ENCODE data around the gene FKBP1B. TPM values are rescaled to one million over a fixed set of nuclear protein-coding genes. Genes with fewer than 3 reads are reported as not detected.
A peak's percentile ranks its signal among the peaks of the same experiment; 100 is the strongest.
"Not testable (repeated sequence)": the region's sequence is repeated elsewhere in the genome, so short reads cannot be mapped to it uniquely, and the experiment has no call there.

The FKBP1B gene
- 4.1 TPM for total RNA-seq

DNA sequence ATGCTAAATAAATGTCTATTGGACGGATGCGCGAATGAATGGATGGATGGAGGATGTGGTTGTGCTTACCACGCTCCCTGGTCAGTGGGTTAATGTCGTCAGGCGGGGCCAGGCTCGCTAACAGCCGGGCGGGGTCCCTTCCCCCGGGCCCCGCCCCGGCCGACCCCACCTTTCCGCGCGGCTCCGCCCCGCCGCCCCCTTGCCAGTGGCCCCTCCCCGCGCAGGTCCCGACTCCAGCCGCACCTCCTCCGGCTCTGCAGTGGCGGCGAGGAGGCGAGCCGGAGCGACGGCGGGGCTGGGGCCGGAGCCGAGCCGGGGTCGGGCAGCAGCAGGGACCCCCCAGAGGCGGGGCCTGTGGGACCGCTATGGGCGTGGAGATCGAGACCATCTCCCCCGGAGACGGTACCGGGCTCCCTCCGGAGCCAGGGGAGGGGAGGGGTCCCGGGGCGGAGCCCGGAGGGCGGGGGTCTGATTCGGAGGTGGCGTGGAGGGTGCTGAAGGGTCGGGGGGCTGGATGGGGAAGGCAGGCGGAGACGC, at the start of gene FKBP1B:
Gene FKBP1B (plus strand): TSS at position 257 of the 537 bp plus-strand sequence. CDS start 109 bp downstream, at position 366.
- peak; percentile 58 for DNase-seq (ENCODE audit: low spot score)

DNA sequence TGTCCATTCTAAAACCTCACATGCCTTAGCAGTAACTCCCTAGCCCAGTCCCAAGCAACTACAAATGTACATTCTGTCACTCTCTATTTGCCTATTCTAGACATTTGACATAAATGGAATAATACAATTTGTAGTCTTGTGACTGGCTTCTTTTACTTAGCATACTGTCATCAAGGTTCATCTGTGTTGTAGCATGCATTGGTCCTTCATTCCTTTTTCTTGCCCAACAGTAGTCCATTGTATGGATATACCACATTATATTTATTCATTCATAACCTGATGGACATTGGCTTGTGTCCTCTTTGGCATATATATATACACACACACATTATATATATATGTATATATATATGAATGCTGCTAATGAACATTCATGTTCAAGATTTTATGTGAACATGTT, 41.8 kb upstream of the FKBP1B start:
- no peak for DNase-seq (ENCODE audit: low spot score)

DNA sequence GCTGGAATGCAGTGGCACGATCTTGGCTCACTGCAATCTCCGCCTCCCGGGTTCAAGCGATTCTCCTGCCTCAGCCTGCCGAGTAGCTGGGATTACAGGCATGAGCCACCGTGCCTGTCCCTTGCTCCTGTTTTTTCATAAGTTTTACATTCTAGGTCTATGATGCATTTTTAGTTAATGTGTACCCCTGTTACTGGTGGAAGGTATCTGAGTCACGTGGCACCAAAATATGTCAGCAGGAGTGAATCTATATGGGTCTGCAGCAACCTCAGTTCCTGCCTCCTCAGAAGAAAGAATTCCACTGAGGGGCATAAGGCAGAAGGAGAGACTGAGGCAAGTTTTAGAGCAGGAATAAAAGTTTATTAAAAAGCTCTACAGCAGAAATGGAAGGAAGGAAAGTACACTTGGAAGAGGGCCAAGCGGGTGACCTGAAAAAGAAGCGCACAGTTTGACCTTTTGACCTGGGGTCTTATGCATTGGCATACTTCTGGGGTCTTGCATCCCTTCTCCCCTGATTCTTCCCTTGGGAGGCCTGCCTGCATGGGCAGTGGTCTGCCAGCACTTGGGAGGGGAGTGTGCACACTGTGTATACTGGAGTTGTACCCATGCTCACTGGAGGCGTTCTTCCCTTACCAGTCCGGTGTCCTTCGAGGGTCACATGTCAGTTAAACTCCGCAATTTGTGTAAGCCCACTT, 40.7 kb upstream of the FKBP1B start:
- no peak for DNase-seq (ENCODE audit: low spot score)

DNA sequence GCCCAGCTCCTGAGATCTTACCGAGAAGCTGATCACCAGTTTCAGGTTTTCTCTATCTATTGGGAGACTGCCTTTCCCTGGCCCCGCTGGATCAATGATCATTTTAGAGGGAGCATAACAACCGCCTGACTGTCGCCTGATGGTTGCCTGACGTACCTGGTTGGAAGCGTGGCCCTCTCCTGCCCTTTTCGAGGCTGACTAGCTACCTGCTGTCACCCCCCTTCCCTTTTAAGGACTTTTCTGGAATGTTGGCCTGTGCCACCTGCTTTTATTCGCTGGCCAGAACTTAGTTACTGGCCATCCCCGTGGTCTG, 40.2 kb upstream of the FKBP1B start:
- DNase-seq (ENCODE audit: low spot score): no peak

DNA sequence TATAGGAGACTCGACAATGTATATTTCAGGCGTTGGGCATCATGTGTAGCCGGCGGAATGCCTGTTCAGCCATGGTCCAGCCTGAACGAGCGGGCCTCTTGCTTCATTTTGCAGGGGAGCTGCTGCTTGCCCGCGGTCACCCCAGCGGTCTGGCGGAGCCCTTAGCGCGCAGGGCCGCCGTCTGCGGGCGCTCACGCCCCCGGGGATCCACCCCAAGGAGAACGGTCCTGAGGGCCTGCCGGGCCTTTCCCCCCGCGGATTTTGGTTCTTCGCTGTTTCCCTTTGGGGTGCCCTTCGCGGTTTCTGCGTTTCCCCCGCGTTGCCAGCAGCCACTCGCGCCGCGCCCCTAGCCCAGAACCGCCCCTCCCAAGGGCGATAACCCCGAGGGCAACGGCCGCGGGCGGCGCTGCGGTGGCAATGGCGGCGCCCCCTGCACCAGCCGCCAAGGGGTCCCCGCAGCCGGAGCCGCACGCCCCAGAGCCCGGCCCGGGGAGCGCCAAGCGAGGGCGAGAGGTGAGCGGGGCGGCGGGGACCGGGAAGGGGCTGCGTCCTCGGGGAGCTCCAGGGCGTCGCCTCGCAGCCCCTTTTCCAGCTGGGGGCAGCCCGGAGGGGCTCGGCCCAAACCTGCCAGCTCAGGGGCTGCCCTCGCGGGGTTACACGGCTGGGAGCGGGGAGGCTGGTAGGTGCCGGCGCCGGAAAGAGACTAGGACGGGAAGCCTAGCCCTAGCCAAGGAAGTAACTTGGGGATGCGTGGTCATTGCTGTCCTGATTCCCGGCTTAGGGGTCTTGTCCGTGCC, 39.7 kb upstream of the FKBP1B start, which contains the start of gene MFSD2B:
Gene MFSD2B (plus strand): TSS at position 406 of the 797 bp plus-strand sequence. CDS start 12 bp downstream, at position 418.
- DNase-seq (ENCODE audit: low spot score): no peak

DNA sequence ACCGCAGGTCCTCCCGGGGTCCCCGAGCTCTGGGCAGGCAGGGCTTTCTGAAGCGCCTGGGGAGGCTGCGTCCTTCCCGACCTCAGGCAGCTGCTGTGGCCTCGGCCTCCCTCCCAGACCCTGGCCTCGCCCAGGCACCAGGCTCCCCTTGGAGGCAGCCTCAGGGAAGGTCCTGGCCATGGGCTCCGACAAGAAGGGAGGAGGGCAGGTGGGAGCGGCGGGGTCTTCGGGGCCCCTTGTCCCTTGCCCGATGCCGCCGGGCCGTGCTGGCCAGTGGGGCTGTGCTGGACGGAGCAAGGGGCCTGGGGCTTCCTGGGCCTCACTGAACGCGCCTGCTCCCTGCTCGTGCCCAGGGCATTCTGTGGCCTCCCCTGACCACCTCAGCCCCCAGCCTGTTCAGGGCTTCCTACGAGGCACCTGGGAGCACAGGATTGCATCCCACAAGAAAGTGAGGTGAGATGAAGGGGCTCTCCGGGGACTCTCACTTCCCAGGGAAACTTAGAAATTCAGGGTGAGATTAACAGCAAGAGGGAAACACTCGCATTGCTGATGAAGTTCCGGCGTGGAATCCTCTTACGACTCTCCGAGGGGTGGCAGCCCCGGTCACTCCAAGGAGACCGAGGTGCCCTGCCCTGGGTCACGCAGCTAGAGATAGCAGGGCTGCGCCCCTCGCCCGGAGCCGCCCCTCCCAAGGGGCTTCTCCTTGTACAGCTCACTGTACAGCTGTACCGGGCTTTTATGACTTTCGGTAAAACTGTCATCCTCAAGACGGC, 38.9 kb upstream of the FKBP1B start:
- DNase-seq (ENCODE audit: low spot score): no peak

DNA sequence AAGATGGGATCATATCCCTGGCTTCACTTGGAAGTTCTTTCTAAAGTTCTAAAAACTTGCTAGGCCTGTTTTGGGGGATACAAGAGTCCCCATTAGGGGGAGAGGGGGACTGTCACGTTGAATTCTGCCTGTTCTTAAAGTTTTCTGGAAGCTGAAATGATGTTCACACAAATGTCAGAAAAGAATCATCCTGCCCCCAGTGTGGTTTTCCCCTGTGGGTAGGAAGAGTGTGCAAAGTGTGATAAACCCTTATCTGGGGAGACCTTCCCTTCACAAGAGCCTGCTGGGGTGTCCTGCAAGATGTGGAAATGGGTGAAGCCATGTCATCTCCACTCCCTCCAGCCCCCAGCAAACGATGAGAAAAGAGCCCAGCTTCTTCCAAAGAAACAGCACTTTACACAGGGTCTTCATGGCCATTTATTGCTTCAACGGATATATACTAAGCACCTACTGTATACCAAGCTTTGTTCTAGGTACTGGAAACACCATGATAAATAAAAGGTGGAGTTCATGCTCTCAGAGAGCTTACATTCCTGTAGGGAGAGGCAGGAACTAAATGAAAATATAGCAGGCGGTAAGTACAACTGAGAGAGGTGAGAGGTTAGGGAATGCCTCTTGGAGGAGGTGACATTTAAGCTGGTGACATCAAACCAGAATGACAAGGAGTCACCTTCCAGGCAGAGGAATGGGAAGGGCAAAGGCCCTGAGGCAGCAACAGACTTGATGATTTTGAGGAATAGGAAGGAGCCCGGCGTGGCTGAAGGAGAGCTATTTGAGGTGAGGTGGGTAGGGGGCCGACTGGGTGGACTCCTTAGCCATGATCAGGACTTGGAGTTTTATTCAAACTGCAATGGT, 38.1 kb upstream of the FKBP1B start:
- DNase-seq (ENCODE audit: low spot score): no peak

DNA sequence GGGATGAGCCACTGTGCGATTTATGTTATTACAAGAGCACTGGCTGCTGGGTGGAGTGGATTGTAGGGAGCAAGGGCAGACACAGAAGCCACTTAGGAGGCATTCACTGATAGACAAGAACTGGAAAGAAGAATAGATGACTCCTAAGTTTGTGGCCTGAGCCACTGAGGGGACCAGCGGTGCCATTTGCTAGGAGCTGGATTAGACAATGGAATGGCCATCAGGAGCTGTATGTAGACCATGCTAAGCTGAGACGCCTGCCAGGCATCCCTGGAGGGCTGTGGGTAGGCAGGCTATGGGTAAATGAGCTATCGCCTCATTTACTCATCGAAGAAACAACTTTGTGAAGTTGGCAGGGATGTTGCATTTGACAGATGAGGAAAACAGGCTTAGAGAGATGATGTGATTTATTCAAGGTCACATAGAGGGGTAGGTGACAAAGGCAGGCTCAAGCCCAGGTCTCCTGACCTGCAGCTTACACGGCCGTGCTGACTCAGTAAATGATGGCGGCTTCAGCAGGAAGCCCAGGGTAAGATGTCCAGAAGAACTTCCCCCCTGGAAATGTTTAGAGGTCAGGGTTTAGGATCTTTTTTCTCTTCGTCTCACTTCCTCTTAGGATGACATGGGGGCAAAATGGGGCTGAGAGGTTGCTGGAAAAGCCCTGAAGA, 36.9 kb upstream of the FKBP1B start:
- no peak for DNase-seq (ENCODE audit: low spot score)

DNA sequence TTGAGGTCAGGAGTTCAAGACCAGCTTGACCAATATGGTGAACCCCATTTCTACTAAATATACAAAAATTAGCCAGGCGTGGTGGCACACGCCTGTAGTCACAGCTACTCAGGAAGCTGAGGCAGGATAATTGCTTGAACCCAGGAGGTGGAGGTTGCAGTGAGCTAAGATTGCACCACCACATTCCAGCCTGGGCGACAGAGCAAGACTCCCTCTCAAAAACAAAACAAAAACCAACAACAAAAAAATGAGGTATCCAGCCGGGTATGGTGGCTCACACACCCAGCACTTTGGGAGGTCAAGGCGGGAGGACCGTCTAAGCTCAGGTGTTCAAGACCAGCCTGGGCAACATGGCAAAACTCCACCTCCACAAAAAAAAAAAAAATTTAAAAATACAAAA, 34.6 kb upstream of the FKBP1B start:
- DNase-seq (ENCODE audit: low spot score): not testable (repeated sequence)

DNA sequence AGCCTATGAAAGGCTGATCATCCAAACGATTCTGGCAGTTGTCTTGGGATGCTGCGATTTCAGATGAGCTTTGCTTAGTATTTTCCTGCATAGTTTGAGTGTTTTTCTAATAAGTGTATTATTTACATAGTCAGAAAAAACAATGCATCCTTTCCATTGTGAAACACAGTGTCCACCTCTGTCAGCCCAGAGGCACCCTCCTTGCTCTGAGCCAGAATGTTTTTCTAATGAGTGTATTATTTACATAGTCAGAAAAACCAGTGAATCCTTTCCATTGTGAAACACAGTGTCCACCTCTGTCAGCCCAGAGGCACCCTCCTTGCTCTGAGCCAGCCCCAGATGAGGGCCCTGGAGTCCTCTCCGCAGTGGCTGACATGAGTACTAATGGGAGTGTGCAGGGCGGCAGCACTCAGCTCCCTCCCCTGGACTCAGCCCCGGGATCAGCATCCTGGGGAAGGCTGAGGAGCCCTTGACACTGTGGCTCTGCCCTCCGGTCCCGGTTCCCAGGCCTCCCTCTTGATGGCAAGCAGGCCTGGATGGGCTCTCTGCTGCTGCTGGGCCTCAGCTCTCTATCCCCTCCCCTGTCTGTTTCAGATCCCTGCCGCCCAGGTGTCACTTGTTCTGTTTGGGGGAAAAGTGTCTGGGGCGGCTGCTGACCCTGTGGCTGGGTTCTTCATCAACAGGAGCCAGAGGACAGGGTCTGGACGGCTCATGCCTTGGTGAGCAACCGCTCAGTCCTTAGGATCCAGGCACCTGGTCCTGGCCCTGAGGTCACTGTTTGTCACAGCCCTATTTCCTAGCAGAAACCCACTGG, 33.8 kb upstream of the FKBP1B start:
- no peak for DNase-seq (ENCODE audit: low spot score)

DNA sequence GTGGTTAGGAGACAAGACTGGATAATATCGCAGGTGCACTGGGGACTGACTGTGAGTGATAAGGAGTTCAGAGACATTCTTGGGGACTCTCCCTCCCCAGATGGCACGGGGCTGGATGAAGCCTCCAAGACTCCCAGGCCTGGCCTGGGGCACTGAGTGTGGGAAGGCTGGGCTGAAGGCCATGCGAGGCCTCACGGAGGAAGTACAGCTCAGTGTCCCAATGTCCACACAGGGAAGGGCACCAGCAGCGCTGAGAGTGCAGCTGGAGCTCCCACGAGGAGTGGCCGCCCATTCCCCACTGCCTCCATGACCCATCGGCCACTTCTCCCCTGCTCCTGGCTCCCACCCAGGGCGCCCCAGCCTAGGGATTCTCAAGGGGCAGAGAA, 33.2 kb upstream of the FKBP1B start:
- no peak for DNase-seq (ENCODE audit: low spot score)

DNA sequence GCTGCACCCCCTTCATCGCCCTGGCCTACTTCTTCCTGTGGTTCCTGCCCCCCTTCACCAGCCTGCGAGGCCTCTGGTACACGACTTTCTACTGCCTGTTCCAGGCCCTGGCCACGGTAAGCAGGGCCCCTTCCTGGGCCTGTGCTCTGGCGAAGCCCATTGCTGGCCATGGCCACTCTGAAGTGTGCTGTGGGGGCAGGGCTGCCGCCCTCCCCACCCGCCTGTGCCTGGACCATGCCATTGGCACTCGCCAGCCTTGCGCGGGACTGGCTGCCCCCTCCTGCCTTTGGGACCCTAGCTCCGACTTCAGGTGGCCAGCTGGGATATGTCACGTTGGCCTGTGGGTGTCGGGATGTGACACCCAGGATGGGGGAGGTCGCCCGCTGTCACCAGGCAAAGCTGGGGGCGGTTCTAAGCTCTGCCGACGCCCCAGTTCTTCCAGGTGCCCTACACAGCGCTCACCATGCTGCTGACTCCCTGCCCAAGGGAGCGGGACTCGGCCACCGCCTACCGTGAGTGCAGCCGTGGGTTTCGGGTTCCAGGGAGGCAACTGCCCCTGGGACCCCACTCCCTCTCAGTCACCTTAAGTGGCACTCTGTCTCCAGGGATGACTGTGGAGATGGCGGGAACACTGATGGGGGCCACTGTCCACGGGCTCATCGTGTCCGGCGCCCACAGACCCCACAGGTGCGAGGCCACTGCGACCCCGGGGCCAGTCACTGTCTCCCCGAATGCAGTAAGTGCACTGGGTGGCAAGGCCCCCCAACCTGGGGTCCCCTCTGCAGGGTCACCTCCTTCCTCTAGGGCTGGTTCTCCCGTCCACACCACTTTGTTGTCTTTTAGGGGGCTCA, 32.5 kb upstream of the FKBP1B start:
- DNase-seq (ENCODE audit: low spot score): no peak

DNA sequence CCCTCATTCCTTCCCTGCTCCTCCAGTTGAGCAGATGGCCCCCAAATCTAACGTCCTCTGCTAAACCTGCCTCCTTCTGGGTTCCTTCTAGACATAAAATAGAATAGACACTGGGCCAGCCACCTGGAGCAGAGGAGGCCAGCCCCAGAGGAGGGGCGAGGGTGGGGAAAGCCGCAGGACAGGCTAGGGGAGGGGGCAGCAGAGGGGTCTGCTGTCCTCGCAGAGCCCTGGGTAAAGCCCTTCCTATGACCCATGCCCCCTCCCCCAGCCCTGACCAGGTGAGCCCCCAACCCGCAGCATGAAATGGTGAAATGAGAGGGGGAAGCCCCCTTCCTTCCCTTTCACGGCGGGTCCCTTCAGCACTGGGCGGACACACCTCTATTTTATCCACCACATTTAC, 31.8 kb upstream of the FKBP1B start:
- no peak for DNase-seq (ENCODE audit: low spot score)

DNA sequence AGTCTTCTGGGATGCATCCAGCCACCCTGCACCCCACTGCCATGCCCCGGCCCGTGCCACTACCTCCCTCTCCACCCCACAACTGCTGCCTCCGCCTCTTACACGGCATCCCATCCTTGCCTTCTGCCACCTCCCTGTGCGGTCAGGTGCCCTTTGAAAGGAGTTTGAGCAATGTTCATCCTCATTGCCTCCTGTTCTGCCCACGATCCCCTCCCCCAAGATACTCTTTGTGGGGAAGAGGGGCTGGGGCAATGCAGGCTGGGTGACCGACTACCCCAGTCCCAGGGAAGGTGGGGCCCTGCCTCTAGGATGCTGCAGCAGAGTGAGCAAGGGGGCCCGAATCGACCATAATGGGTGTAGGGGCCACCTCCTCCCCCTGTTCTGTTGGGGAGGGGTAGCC, 31.3 kb upstream of the FKBP1B start:
- DNase-seq (ENCODE audit: low spot score): no peak

DNA sequence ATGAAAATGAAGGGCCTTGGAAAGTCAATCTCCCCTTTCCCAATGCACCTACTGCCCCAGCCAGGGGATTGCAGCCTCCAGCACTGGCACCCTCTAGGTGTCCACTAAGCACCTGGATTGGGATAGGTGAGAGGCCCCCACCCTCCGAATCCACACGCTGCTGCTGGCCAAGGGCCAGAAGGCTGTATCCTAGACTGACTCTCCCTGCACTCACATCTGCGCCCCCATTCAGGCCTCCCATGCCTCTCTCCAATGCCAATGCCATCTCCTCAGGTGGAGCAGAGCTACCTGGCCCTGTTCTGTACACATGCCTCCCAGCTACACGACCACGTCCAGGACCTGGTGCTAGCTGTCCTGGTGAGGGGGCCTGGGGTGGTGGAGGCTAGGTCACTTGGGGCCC, 29.8 kb upstream of the FKBP1B start:
- DNase-seq (ENCODE audit: low spot score): no peak

DNA sequence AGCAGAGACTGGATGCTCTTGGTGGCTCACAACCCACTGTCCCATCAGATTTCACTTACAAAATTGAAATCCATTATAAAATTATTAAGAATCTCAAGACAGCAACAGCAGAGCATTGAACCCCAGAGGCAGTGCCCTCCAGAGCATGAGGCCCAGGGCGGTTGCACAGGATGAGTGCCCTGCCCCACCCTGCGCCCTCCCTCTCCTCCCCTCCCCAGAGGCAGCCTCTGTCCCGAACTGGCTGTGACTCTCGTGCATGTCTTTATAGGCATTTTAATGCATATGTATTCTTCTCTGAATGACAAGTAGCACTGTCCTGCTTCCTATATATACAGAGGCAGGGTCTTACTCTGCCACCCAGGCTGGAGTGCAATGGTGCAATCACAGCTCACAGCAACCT, 29.3 kb upstream of the FKBP1B start:
- no peak for DNase-seq (ENCODE audit: low spot score)

DNA sequence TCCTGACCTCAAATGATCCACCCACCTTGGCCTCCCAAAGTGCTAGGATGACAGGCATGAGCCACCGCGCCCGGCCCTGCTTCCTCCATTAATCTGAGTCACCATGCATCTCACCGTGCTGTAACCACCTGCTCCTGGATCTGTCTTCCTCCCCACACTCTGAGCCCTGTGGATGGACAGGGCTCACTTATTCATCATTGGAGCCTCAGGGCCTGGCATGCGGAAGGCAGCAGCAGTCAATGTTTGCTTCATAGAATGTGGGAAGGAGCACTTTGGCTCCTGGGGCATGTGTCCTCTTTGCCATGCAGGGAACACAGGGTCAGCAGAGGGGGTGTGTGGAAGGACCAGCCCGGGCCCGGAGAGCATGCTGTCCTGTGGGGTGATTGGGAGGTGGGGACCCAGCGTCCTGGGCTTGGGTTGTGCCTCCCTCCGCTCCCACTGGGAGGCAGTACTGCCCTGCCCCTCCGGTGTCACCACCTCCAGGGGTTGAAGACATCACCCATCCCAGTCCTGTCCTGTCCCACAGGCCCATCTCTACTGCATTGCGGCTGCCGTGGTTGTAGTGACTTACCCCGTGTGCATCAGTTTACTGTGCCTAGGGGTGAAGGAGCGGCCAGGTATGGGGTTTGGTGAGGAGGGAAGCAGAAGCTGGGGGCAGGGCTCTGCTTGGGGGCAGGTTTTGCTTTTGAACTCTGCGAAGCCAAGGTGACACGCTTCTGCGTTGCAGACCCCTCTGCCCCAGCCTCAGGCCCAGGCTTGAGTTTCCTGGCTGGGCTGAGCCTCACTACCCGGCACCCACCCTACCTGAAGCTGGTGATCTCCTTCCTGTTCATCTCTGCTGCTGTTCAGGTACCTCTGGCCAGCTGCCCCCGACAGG, 28.2 kb upstream of the FKBP1B start:
- no peak for DNase-seq (ENCODE audit: low spot score)

All from ureter (tissue), 1 donor.